Measurements from ENCODE around the gene PPM1K. TPM values are rescaled to one million over a fixed set of nuclear protein-coding genes. Genes with fewer than 3 reads are reported as not detected.

Gene PPM1K
- total and polyA plus RNA-seq, 9 of the 15 experiments (the other 6 are each of a cell fraction or from before 2014, with no cell fraction given): 8.2 to 18.0 (median 10.5) TPM

DNA sequence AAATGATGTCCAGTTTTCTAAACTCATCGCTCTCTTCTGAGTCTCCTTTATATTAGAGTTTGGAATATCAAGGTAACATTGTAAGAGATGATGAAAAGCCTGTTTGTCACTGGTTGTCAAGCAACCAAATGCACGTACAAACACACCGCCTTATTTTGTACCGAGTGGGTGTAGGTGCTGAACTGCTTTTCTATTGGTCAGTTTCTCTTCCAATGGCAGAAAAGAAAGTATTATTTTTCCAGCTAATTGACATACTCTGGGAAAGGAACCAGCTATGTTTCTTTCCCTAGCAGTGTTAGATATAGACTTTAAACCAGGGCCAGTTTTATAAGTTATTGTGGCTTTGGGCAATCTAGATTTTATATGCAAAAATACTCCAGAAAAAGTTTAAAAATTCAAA lies 6.6 kb upstream of the PPM1K start:
- WGBS (ENCODE audit: insufficient coverage, low coverage, missing lambda C conversion rate): 9% methylated on average over 4 of the region's 4 CpGs
- POLR2A ChIA-PET: no interaction called here
- H2AFZ ChIP-seq (ENCODE audit: low read depth, low read length): no peak overlapping the region
- no peaks in the 10 kb centered on the region for H3K36me3 ChIP-seq (ENCODE audit: control insufficient read depth, insufficient read depth, low read length)
- peaks cover 2 to 3% of the 10 kb centered on the region in 2 experiments; a peak in 3 of 5 replicates for H3K27me3 ChIP-seq (ENCODE audit: control insufficient read depth in 2 of 2, insufficient read depth in 2 of 2, low read length in 2 of 2)
- H3K4me3 ChIP-seq: no peak overlapping the region
- ATAC-seq (peak; percentile 32; the same call in 1 of the 3 replicates), FAIRE-seq (no peak), DNase-seq (ENCODE audit: extremely low read depth in 1 of 4, low spot score in 3 of 4) (peak in 1 of 4 experiments; percentile 20)
- no peak overlapping the region for H3K27ac ChIP-seq (ENCODE audit: extremely low read depth, low read depth, low read length)
- H3K4me2 ChIP-seq (ENCODE audit: insufficient read depth, low read length): no peak overlapping the region
- H3K9ac ChIP-seq (ENCODE audit: insufficient read depth in 1 of 2, low read depth in 2 of 2, low read length in 2 of 2): no peak overlapping the region
- no peaks in the 10 kb centered on the region for H3K9me1 ChIP-seq (ENCODE audit: control insufficient read depth, insufficient read depth, low read length)
- TF ChIP-seq RBBP5 (IDR thresholded peaks at IDR 0.05; ENCODE audit: borderline replicate concordance, insufficient read depth, low read length, poor library complexity, severe bottlenecking): no peak
- no peak for TF ChIP-seq BCL6 (CRISPR knock-in tag; IDR thresholded peaks at IDR 0.05)
- no peak for TF ChIP-seq PHB2 (IDR thresholded peaks at IDR 0.05; ENCODE audit: low read depth)
- TF ChIP-seq CBX3 (IDR thresholded peaks at IDR 0.05; ENCODE audit: borderline replicate concordance in 1 of 2, low read length in 2 of 2): no peak
- no peak for TF ChIP-seq NCOA1 (IDR thresholded peaks at IDR 0.05; ENCODE audit: low read depth)
- no peak for TF ChIP-seq SRSF3 (IDR thresholded peaks at IDR 0.05; ENCODE audit: insufficient read depth, low read length)
- no peak for TF ChIP-seq YY1 (IDR thresholded peaks at IDR 0.05; ENCODE audit: borderline replicate concordance in 1 of 3, control insufficient read depth in 1 of 3, extremely low read depth in 1 of 3, insufficient read depth in 3 of 3, insufficient read length in 1 of 3, insufficient replicate concordance in 2 of 3, low read depth in 1 of 3, low read length in 2 of 3)
- no peak for TF ChIP-seq HDAC1 (IDR thresholded peaks at IDR 0.05)
- TF ChIP-seq POU5F1 (IDR thresholded peaks at IDR 0.05; ENCODE audit: borderline replicate concordance, low read depth, low read length, partially characterized antibody): no peak
- no peak for TF ChIP-seq XRCC4 (IDR thresholded peaks at IDR 0.05; ENCODE audit: extremely low read depth, insufficient read depth, insufficient read length)
- no peak for TF ChIP-seq MCM7 (IDR thresholded peaks at IDR 0.05)
- no peak for TF ChIP-seq ZNF717 (CRISPR knock-in tag; IDR thresholded peaks at IDR 0.05)
- no peak for TF ChIP-seq HEY1 (CRISPR knock-in tag; IDR thresholded peaks at IDR 0.05; ENCODE audit: borderline replicate concordance)
- no peak for TF ChIP-seq HMG20B (CRISPR knock-in tag; IDR thresholded peaks at IDR 0.05)
- TF ChIP-seq NCOA2 (IDR thresholded peaks at IDR 0.05; ENCODE audit: partially characterized antibody in 2 of 2): no peak
- TF ChIP-seq, protein P1, sequence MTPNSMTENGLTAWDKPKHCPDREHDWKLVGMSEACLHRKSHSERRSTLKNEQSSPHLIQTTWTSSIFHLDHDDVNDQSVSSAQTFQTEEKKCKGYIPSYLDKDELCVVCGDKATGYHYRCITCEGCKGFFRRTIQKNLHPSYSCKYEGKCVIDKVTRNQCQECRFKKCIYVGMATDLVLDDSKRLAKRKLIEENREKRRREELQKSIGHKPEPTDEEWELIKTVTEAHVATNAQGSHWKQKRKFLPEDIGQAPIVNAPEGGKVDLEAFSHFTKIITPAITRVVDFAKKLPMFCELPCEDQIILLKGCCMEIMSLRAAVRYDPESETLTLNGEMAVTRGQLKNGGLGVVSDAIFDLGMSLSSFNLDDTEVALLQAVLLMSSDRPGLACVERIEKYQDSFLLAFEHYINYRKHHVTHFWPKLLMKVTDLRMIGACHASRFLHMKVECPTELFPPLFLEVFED (CRISPR knock-in tag; conservative IDR thresholded peaks at IDR 0.05): no peak
- TF ChIP-seq KDM4B (IDR thresholded peaks at IDR 0.05; ENCODE audit: borderline replicate concordance in 2 of 2, low read depth in 1 of 2): no peak
- no peak for TF ChIP-seq CHCHD3 (CRISPR knock-in tag; IDR thresholded peaks at IDR 0.05)
- TF ChIP-seq, protein P2, sequence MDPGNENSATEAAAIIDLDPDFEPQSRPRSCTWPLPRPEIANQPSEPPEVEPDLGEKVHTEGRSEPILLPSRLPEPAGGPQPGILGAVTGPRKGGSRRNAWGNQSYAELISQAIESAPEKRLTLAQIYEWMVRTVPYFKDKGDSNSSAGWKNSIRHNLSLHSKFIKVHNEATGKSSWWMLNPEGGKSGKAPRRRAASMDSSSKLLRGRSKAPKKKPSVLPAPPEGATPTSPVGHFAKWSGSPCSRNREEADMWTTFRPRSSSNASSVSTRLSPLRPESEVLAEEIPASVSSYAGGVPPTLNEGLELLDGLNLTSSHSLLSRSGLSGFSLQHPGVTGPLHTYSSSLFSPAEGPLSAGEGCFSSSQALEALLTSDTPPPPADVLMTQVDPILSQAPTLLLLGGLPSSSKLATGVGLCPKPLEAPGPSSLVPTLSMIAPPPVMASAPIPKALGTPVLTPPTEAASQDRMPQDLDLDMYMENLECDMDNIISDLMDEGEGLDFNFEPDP (CRISPR knock-in tag; IDR thresholded peaks at IDR 0.05): no peak
- no peak for TF ChIP-seq ESRRA (IDR thresholded peaks at IDR 0.05; ENCODE audit: borderline replicate concordance, low read depth)
- H3K79me2 ChIP-seq (ENCODE audit: control insufficient read depth, insufficient read depth, low read length): no peaks in the 10 kb centered on the region
- CTCF ChIA-PET (ENCODE audit: low intra/inter-chr PET ratio): no interaction called here
- no peaks in the 10 kb centered on the region for H4K20me1 ChIP-seq (replicated peaks; ENCODE audit: control insufficient read depth, insufficient read depth, low read length)
- intact Hi-C loops (cut with micrococcal nuclease) (no loop called here), in situ Hi-C loops (cut with MboI) (no loop called here)
- no peaks in the 10 kb centered on the region for H3K4me1 ChIP-seq (replicated peaks in 1 of 2; ENCODE audit: control insufficient read depth in 2 of 2, insufficient read depth in 2 of 2, low read length in 2 of 2)
- no TSS peak for BruUV-seq (replicated peaks)
- H3K9me3 ChIP-seq (replicated peaks; ENCODE audit: control insufficient read depth, insufficient read depth, low read depth, low read length): no peaks in the 10 kb centered on the region
